OCI-LY1 (cell line): ENCODE data around the gene MAST4.

Source experiments
- H2AFZ ChIP-seq: fragments of 200-600 bp; sonication (generic), shearing (Covaris generic); 2 replicates; pipeline ENCODE4 v1.6.0; 2014; ENCODE audit warnings: antibody characterized with exemption, mild to moderate bottlenecking, low read length
- H3F3A ChIP-seq: fragments of 200-600 bp; sonication (generic), shearing (Covaris generic); 2 replicates; pipeline ENCODE4 v1.6.0; 2014; ENCODE audit warnings: mild to moderate bottlenecking, antibody characterized with exemption, low read length, moderate library complexity; ENCODE audit not compliant: insufficient read depth
- H3K27ac ChIP-seq: fragments of 200-600 bp; sonication (generic); 2 replicates; pipeline ENCODE4 v1.5.1; 2014; ENCODE audit warnings: low read length, mixed run types, mild to moderate bottlenecking, low read depth; ENCODE audit not compliant: poor library complexity, severe bottlenecking
- H3K27me3 ChIP-seq: fragments of 200-600 bp; sonication (generic); 2 replicates; pipeline ENCODE4 v1.6.0; 2014; ENCODE audit warnings: antibody characterized with exemption, mild to moderate bottlenecking, low read length, moderate library complexity; ENCODE audit not compliant: insufficient read depth
- H3K36me3 ChIP-seq: fragments of 200-600 bp; sonication (generic); 2 replicates; pipeline ENCODE4 v1.6.1; 2014; ENCODE audit warnings: mild to moderate bottlenecking, antibody characterized with exemption, low read length, moderate library complexity, mixed read lengths; ENCODE audit not compliant: insufficient read depth
- H3K4me1 ChIP-seq: fragments of 200-600 bp; sonication (generic); 2 replicates; pipeline ENCODE4 v1.5.1; 2014; ENCODE audit warnings: mild to moderate bottlenecking, low read length, moderate library complexity; ENCODE audit not compliant: insufficient read depth, severe bottlenecking
- H3K4me2 ChIP-seq: fragments of 200-600 bp; sonication (generic), shearing (Covaris generic); 2 replicates; pipeline ENCODE4 v1.6.1; 2014; ENCODE audit warnings: low read length
- H3K4me3 ChIP-seq: fragments of 200-600 bp; sonication (generic); 2 replicates; pipeline ENCODE4 v1.5.1; 2014; ENCODE audit warnings: low read length, low read depth, mild to moderate bottlenecking, mixed read lengths; ENCODE audit not compliant: poor library complexity, severe bottlenecking
- H3K79me2 ChIP-seq: fragments of 200-600 bp; shearing (Covaris generic); 2 replicates; pipeline ENCODE4 v1.6.1; 2016; ENCODE audit warnings: mixed run types, low read length, mixed read lengths; ENCODE audit not compliant: insufficient read depth
- H3K9ac ChIP-seq: fragments of 200-600 bp; sonication (generic), shearing (Covaris generic); 2 replicates; pipeline ENCODE4 v1.6.1; 2014; ENCODE audit warnings: mild to moderate bottlenecking, low read length, mixed read lengths
- H3K9me2 ChIP-seq: fragments of 200-600 bp; sonication (generic), shearing (Covaris generic); 2 replicates; pipeline ENCODE4 v1.6.1; 2014; ENCODE audit warnings: low read depth, mild to moderate bottlenecking, low read length, mixed read lengths
- H3K9me3 ChIP-seq: fragments of 200-600 bp; shearing (Covaris generic); 2 replicates; pipeline ENCODE4 v1.6.1; 2014; ENCODE audit warnings: low read length, mixed read lengths
- H4K20me1 ChIP-seq: fragments of 200-600 bp; sonication (generic), shearing (Covaris generic); 2 replicates; pipeline ENCODE4 v1.6.0; 2016; ENCODE audit warnings: mild to moderate bottlenecking, low read length; ENCODE audit not compliant: insufficient read depth
- EZH2 ChIP-seq: fragments of 200-600 bp; sonication (generic), shearing (Covaris generic); IDR thresholded peaks from 2 replicates; pipeline ENCODE4 v1.8.0; 2017; ENCODE audit warnings: borderline replicate concordance, mixed run types, mild to moderate bottlenecking, antibody characterized with exemption, low read length, moderate library complexity, mixed read lengths
- TF ChIP-seq, protein P1 (sequence below): fragments of 200-600 bp; sonication (generic), shearing (Covaris generic); IDR thresholded peaks from 2 replicates; pipeline ENCODE4 v1.5.1; 2017; ENCODE audit warnings: mild to moderate bottlenecking, antibody characterized with exemption, low read length, moderate library complexity, mixed read lengths

Gene MAST4

GRCh38 chr5:67014191-67014590 is 418.0 kb downstream of the MAST4 start:
- Histone ChIP-seq H3K9me3 (no peaks in the 10 kb centered on the region), H3K36me3 (no peaks in the 10 kb centered on the region), H3K9me2 (no peaks in the 10 kb centered on the region), H3K79me2 (no peaks in the 10 kb centered on the region), H3K9ac (no peak overlapping the region), H3K4me3 (no peak overlapping the region), H3K27me3 (no peaks in the 10 kb centered on the region), H2AFZ (no peak overlapping the region), H3F3A (no peaks in the 10 kb centered on the region), H3K4me2 (no peak overlapping the region), H3K27ac (no peak overlapping the region), H3K4me1 (no peaks in the 10 kb centered on the region), H4K20me1 (no peaks in the 10 kb centered on the region)
- TF ChIP-seq, protein P1, sequence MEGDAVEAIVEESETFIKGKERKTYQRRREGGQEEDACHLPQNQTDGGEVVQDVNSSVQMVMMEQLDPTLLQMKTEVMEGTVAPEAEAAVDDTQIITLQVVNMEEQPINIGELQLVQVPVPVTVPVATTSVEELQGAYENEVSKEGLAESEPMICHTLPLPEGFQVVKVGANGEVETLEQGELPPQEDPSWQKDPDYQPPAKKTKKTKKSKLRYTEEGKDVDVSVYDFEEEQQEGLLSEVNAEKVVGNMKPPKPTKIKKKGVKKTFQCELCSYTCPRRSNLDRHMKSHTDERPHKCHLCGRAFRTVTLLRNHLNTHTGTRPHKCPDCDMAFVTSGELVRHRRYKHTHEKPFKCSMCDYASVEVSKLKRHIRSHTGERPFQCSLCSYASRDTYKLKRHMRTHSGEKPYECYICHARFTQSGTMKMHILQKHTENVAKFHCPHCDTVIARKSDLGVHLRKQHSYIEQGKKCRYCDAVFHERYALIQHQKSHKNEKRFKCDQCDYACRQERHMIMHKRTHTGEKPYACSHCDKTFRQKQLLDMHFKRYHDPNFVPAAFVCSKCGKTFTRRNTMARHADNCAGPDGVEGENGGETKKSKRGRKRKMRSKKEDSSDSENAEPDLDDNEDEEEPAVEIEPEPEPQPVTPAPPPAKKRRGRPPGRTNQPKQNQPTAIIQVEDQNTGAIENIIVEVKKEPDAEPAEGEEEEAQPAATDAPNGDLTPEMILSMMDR: no peak

DNA sequence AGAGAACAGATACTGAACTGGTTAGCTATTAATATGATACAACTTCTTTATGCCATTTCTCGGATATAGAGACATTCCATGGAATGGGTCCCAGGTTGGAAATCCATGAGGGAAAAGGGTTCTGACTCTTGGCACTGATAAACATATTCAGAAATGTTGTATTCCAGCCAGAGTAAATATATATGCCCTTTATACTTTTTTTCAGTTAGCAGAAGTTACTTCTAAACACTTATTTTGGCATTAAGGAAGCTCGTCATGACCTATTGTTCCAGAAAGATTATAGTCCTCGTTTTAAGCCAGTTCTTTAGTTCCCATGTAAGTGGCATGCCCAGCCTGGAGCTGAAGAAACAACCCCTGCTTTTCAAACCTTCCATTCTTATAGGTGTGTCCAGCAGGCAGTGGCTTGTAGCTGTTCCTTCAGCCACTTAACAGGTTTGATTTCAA is 418.8 kb downstream of the MAST4 start:
- H3F3A ChIP-seq: no peaks in the 10 kb centered on the region
- TF ChIP-seq, protein P1: no peak
- no peak for TF ChIP-seq EZH2
- no peaks in the 10 kb centered on the region for H3K79me2 ChIP-seq
- no peaks in the 10 kb centered on the region for H3K4me1 ChIP-seq
- no peaks in the 10 kb centered on the region for H3K9me2 ChIP-seq
- no peak overlapping the region for H3K4me2 ChIP-seq
- no peaks in the 10 kb centered on the region for H3K36me3 ChIP-seq
- H2AFZ ChIP-seq: no peak overlapping the region
- no peaks in the 10 kb centered on the region for H3K27me3 ChIP-seq
- H3K9me3 ChIP-seq: no peaks in the 10 kb centered on the region
- no peaks in the 10 kb centered on the region for H4K20me1 ChIP-seq
- no peak overlapping the region for H3K9ac ChIP-seq
- H3K4me3 ChIP-seq: no peak overlapping the region
- no peak overlapping the region for H3K27ac ChIP-seq

DNA sequence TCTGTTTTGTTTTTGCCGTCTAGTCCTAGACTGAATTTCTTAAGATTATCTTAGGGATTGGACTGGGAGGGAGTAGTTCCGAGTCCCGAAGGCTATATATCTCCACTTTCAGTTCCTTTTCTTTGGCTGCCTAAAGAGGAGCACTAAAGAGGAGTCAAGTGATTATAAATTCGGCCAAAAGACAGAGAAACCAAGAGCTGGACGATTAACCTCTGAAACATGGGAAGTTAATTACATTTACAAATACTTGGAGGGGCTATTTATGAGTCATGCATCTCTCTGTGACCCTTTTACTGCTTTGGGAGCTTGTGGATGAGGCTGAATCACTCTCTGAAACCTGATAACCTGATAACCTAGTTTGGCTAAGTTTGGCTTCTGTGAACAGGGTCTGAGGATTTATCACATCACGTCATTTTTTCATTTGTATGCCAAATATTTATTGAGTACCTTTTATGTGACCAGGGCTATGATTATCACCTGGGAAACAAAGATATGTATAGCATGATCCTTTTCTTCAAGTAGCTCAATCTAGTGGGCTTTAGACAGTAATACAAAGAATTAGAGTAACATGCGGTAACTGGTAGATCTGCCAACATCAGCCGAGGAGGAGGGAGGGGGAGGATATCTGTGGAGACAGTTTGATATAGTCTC is 419.5 kb downstream of the MAST4 start:
- Histone ChIP-seq H3K4me2 (no peak overlapping the region), H3K27ac (no peak overlapping the region), H3K79me2 (no peaks in the 10 kb centered on the region), H3K36me3 (no peaks in the 10 kb centered on the region), H3K4me1 (no peaks in the 10 kb centered on the region), H3K9me2 (no peaks in the 10 kb centered on the region), H2AFZ (no peak overlapping the region), H3K4me3 (no peak overlapping the region), H3K9me3 (no peaks in the 10 kb centered on the region), H3K27me3 (no peaks in the 10 kb centered on the region), H4K20me1 (no peaks in the 10 kb centered on the region), H3F3A (no peaks in the 10 kb centered on the region), H3K9ac (no peak overlapping the region)
- no peak for TF ChIP-seq EZH2
- TF ChIP-seq, protein P1: no peak
